Adrenal gland (tissue), 12 donors: ENCODE data around the gene DNAJB4. TPM values are rescaled to one million over a fixed set of nuclear protein-coding genes. Genes with fewer than 3 reads are reported as not detected.
A peak's percentile ranks its signal among the peaks of the same experiment; 100 is the strongest.
"Not testable (repeated sequence)": the region's sequence is repeated elsewhere in the genome, so short reads cannot be mapped to it uniquely, and the experiment has no call there.

Source experiments
- DNase-seq, 7 donors: peaks; one replicate each; pipeline ENCODE4 v3.0.0-alpha.2; 2019 to 2020
- H3K27ac ChIP-seq, 5 donors: fragments of 200-600 bp; sonication (generic) in 4 of 5; 1 replicate in 3 of 5; 2 replicates in 2 of 5; pipeline versions ENCODE4 v1.5.1 to v1.8.0; 2016 to 2020; ENCODE audit warnings: mild to moderate bottlenecking in 1 of 5
- H3K27me3 ChIP-seq: fragments of 200-600 bp; 2 replicates; pipeline ENCODE4 v1.8.0; 2021
- H3K36me3 ChIP-seq, 2 donors: fragments of 200-600 bp; replicated peaks in 1 of 2; 1 replicate in 1 of 2; 2 replicates in 1 of 2; pipeline versions ENCODE4 v1.5.1 to v1.8.0; 2018 to 2022
- H3K4me1 ChIP-seq, 2 donors: fragments of 200-600 bp; replicated peaks in 1 of 2; 1 replicate in 1 of 2; 2 replicates in 1 of 2; pipeline versions ENCODE4 v1.5.1 to v1.8.0; 2018 to 2021
- H3K4me3 ChIP-seq, 4 donors: fragments of 200-600 bp; sonication (generic) in 3 of 4; one replicate each; pipeline ENCODE4 v1.5.1; 2016 to 2018
- H3K9me3 ChIP-seq, 3 donors: fragments of 200-600 bp; sonication (generic) in 1 of 3; replicated peaks in 1 of 3; 1 replicate in 2 of 3; 2 replicates in 1 of 3; pipeline versions ENCODE4 v1.5.1 to v1.8.0; 2016 to 2021
- POLR2A ChIP-seq, 2 donors: fragments of 450-650 bp; IDR thresholded peaks; one replicate each; pipeline ENCODE4 v1.6.1; 2017; ENCODE audit warnings: antibody characterized with exemption in 2 of 2, mild to moderate bottlenecking in 2 of 2, moderate library complexity in 1 of 2
- WGBS, 4 donors: extraction: QIAGEN DNeasy Blood & Tissue Kit in 2 of 4; methylation state at CpG; one replicate each; pipeline versions ENCODE4 v1.1.5 to v1.1.7; 2013 to 2017; 5-methylcytosine and 5-hydroxymethylcytosine counted together
- intact Hi-C, 2 donors: fragments of 100-400 bp; cut with DNase I; formaldehyde crosslinking; loops; one replicate each; pipeline versions ENCODE4 v1.14.1 to v1.15.0; 2022 to 2023
- polyA plus RNA-seq, 3 donors: library from polyadenylated mRNA; stranded (reverse); fragments of 200-250 nt in 2 of 3; fragments of 350-450 nt in 1 of 3; fragmentation: Illumina TruSeq in 1 of 3; extraction: RNeasy Lipid Tissue Mini Kit (QIAGEN cat#74804) in 1 of 3; gene quantifications; one replicate each; pipeline ENCODE4 v1.2.3, GENCODE V29; 2013 to 2014
- total RNA-seq, 9 donors: library from RNA; depleted of rRNA in 4 of 9; stranded (reverse); fragments of >200 nt in 4 of 9; fragments of 120-200 nt in 1 of 9; fragmentation: NEBNext Ultra II Directional in 1 of 9; extraction: Animal tissue kit (Norgen Biotek cat#: 25700) in 1 of 9; gene quantifications; one replicate each; pipeline versions ENCODE4 v1.1.0 to v1.2.4, GENCODE V29; 2013 to 2023
- TF ChIP-seq, protein P1 (sequence below), 6 experiments: fragments of 450-650 bp in 4 of 6; fragments of 200-600 bp in 2 of 6; sonication (generic) in 1 of 6; IDR thresholded peaks; 1 replicate in 5 of 6; 2 replicates in 1 of 6; pipeline versions ENCODE4 v1.5.1 to v1.8.0; 2016 to 2021; ENCODE audit warnings: antibody characterized with exemption in 6 of 6, mild to moderate bottlenecking in 2 of 6, moderate library complexity in 1 of 6
- donor health status: healthy with polysubstance abuse.
- donor health status: Bipolar disorder and iron deficiency.
- donor health status: DM: yes; HTN: yes; CAD: no.
- donor health status: DM: no; HTN: no; CAD: no.
- donor health status: DM: no; HTN: no; CAD: no.
- donor health status: DM: yes; HTN: yes; CAD: no.

Gene DNAJB4
- total and polyA plus RNA-seq, 12 donors, result 31.8 to 182 (median 68.8) TPM

DNA sequence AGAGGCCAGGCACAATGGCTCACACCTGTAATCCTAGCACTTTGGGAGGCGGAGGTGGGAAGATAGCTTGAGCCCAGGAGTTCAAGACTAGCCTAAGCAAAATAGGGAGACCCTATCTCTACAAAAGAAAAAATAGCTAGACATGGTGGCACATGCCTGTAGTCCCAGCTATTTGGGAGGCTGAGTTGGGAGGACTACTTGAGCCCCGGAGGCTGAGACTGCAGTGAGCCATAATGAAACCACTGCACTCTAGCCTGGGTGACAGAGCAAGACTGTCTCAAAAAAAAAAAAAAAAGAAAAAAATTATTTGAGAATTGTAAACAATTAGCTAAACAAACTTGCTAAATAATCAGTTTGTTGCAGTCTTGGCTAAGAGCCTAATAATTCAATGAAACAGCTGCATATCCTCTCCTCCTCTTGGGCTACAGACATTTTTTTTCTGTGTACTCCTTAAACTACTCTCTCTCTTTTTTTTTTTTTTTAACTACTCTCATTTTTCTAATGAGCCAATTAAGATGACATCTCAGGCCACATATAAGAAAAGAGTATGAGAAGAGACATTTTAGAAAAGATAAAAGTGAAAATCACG is 10.5 kb upstream of the DNAJB4 start:
- no peak for DNase-seq
- H3K36me3 ChIP-seq, result no peaks in the 10 kb centered on the region
- H3K4me3 ChIP-seq, result no peak overlapping the region
- WGBS, 4 donors, result 83 to 95% (median 90%) methylated on average over 3 of the region's 3 CpGs
- H3K4me1 ChIP-seq, result no peaks in the 10 kb centered on the region
- H3K9me3 ChIP-seq, result no peaks in the 10 kb centered on the region
- no peak for TF ChIP-seq POLR2A (IDR thresholded peaks at IDR 0.05)
- TF ChIP-seq, protein P1, sequence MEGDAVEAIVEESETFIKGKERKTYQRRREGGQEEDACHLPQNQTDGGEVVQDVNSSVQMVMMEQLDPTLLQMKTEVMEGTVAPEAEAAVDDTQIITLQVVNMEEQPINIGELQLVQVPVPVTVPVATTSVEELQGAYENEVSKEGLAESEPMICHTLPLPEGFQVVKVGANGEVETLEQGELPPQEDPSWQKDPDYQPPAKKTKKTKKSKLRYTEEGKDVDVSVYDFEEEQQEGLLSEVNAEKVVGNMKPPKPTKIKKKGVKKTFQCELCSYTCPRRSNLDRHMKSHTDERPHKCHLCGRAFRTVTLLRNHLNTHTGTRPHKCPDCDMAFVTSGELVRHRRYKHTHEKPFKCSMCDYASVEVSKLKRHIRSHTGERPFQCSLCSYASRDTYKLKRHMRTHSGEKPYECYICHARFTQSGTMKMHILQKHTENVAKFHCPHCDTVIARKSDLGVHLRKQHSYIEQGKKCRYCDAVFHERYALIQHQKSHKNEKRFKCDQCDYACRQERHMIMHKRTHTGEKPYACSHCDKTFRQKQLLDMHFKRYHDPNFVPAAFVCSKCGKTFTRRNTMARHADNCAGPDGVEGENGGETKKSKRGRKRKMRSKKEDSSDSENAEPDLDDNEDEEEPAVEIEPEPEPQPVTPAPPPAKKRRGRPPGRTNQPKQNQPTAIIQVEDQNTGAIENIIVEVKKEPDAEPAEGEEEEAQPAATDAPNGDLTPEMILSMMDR (IDR thresholded peaks at IDR 0.05), result no peak
- H3K27me3 ChIP-seq, result no peaks in the 10 kb centered on the region
- intact Hi-C loops, result no loop called here
- no peak overlapping the region for H3K27ac ChIP-seq

DNA sequence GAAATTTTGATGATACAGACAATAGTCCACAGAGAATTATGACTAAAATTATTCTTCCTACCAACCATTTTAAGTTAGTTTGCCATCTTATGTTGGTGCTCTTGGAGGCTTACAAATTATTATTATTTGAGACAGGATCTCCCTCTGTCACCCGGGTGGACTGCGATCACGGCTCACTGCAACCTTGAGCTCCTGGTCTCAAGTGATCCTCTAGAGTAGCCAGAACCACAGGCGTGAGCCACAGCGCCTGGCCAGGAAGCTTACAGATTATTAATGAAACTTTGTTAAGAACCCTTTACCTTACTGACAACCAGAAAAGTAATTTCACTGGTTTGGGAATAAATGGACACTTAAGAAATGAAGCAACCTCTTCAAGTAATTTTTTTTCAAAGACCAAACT is 8.0 kb upstream of the DNAJB4 start:
- Histone ChIP-seq H3K36me3 (no peaks in the 10 kb centered on the region), H3K4me1 (peaks cover 0 to 8% of the 10 kb centered on the region in 2 donors), H3K27me3 (no peaks in the 10 kb centered on the region), H3K27ac (no peak overlapping the region), H3K4me3 (no peak overlapping the region), H3K9me3 (no peaks in the 10 kb centered on the region)
- 63 to 83% (median 72%) methylated on average over 5 of the region's 5 CpGs for WGBS, 4 donors
- peak in 1 of 7 donors; percentile 19 for DNase-seq
- TF ChIP-seq, protein P1 (IDR thresholded peaks at IDR 0.05), result no peak
- TF ChIP-seq POLR2A (IDR thresholded peaks at IDR 0.05), result no peak
- intact Hi-C loops, result no loop called here

DNA sequence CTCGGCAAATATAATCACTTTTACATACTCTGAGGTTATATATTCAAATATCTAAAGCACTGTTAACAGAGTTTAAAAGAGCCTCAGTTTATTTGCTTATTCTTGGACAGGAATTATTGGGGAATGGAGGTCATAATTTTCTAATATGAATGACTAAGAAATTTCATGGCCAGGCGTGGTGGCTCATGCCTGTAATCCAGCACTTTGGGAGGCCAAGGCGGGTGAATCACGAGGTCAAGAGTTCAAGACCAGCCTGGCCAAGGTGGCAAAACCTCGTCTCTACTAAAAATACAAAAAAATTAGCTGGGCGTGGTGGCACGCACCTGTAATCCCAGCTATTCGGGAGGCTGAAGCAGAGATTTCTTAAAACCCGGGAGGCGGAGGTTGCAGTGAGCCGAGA is 4.2 kb upstream of the DNAJB4 start:
- 69 to 80% (median 74%) methylated on average over 11 of the region's 11 CpGs for WGBS, 4 donors
- DNase-seq, result peak in 5 of 7 donors; percentile 59 to 65 (median 64)
- H3K27ac ChIP-seq, result peak overlapping the region in 3 of 5 donors; percentile 3 to 27 (median 19)

DNA sequence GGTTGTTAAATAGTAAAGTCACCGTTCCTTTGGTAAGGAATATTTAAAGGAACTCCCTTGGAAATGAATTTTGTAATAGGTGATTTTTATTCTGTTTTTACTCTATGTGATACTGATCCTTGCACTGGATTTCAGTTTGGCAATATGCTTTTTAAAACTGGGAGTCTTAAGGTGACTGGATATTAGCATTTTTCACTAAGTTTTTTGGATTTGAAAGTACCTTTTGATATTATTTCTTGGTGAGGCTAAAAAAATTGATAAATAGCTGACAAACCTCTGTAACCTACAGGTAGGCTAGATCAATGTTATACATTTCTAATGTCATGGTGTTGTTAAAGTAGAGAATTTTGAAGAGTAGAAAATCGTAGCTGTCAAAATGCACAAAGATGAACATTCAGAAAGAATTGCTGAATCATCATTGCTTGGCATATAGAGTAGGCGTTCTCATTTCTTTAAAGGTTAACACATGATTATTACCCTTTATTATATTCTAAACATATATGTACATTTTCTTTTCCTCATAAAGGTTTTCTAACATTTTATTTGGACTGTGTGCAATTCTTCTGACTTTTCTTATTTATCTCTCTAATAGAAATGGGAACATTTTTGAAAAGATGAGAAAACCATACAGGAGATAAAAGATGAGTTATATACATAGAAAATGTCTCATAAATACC is 1.5 kb upstream of the DNAJB4 start:
- H3K27ac ChIP-seq, result peak overlapping the region in 4 of 5 donors; percentile 11 to 95 (median 86)
- no peaks in the 10 kb centered on the region for H3K27me3 ChIP-seq
- DNase-seq, result no peak
- H3K9me3 ChIP-seq, result no peaks in the 10 kb centered on the region
- H3K36me3 ChIP-seq, result no peaks in the 10 kb centered on the region
- TF ChIP-seq, protein P1 (IDR thresholded peaks at IDR 0.05), result no peak
- TF ChIP-seq POLR2A (IDR thresholded peaks at IDR 0.05), result no peak
- peak overlapping the region in 1 of 4 donors; percentile 2 for H3K4me3 ChIP-seq
- intact Hi-C loops, result no loop called here
- peaks cover 0 to 37% of the 10 kb centered on the region in 2 donors for H3K4me1 ChIP-seq
- 49 to 61% (median 54%) methylated on average over 3 of the region's 3 CpGs for WGBS, 4 donors

More for the DNA sequence above, 4.2 kb upstream of the DNAJB4 start:
- intact Hi-C loops, H3K27me3 ChIP-seq, H3K36me3 ChIP-seq, H3K9me3 ChIP-seq, H3K4me3 ChIP-seq: not testable (repeated sequence)
- peaks cover 0 to 22% of the 10 kb centered on the region in 2 donors for H3K4me1 ChIP-seq
